ENCODE results near the gene AADAC.

DNA sequence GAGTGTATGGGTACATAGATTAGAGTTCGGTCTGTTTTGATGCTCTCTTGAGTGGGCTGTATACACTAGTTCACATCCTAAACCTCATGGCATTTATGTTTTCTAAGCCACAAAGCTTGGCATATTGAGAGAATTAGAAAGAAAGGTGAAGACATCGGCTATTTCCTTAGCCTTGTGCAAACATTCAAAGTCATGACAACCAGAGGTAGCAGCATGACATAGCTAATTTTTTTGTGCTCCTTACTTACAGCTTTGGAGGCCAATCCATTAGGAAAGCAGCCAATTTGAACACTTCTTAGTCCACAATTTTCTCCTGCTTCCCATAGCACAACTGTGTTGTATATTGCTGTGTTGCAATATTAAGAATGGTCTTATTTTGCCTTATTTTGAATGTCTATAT, 21.5 kb upstream of the AADAC start:
- TF ChIP-seq YY1 (IDR thresholded peaks at IDR 0.05; ENCODE audit: insufficient read depth, insufficient read length) = no peak
- no peak for TF ChIP-seq ZNF274 (IDR thresholded peaks at IDR 0.05; ENCODE audit: low read depth, low read length)
- TF ChIP-seq SUZ12 (IDR thresholded peaks at IDR 0.05; ENCODE audit: extremely low read depth, insufficient read depth, insufficient read length) = no peak

Data from NT2/D1 (cell line).